HL-60 (cell line): ENCODE measurements around the gene FAM107B.

ENCODE experiments used
- CTCF ChIP-seq: IDR thresholded peaks from one replicate; pipeline ENCODE4 v1.5.1; 2011; ENCODE audit warnings: low read length, control low read depth, inconsistent platforms; ENCODE audit not compliant: insufficient read depth
- GABPA ChIP-seq: IDR thresholded peaks from 2 replicates; pipeline ENCODE4 v1.6.1; 2012; ENCODE audit warnings: low read depth
- POLR2AphosphoS5 ChIP-seq: IDR thresholded peaks from 2 replicates; pipeline ENCODE4 v1.6.1; 2012; ENCODE audit warnings: low read depth
- REST ChIP-seq: IDR thresholded peaks from 2 replicates; pipeline ENCODE4 v1.6.1; 2012; ENCODE audit warnings: low read depth; ENCODE audit not compliant: insufficient replicate concordance
- SPI1 ChIP-seq: IDR thresholded peaks from 2 replicates; pipeline ENCODE4 v1.6.1; 2012; ENCODE audit warnings: low read depth, mild to moderate bottlenecking, borderline replicate concordance

DNA sequence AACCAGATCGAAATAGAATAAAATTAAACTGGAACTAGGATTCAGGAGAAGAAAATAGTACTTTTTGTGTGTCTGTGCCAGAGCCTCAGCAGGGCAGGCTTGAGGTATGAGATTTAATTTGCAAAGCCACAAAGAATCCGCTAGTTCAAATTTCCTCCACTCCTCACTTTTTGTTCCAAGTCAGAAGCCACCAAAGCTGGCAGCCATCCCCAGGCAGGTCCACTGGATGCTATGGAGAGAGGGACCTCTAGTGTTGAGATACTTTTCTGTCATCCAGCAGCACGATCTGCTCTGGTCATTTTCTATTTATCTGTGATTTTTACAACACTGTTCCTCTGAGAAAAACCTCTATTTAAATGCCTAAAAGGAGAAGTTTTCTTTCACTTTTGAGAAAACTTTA, 296.1 kb downstream of the FAM107B start:
- no peak for TF ChIP-seq CTCF
- no peak for TF ChIP-seq POLR2AphosphoS5
- TF ChIP-seq SPI1 = no peak
- TF ChIP-seq GABPA = no peak
- no peak for TF ChIP-seq REST
